NT2/D1 (cell line): ENCODE measurements around the gene SCNN1B.

ENCODE experiments used
- SUZ12 ChIP-seq: IDR thresholded peaks from 2 replicates; pipeline ENCODE4 v1.6.1; 2011; ENCODE audit not compliant: insufficient read length, insufficient read depth; ENCODE audit errors: extremely low read depth
- YY1 ChIP-seq: IDR thresholded peaks from 2 replicates; pipeline ENCODE4 v1.6.1; 2011; ENCODE audit not compliant: insufficient read length, insufficient read depth
- ZNF274 ChIP-seq: IDR thresholded peaks from 2 replicates; pipeline ENCODE4 v1.6.1; 2011; ENCODE audit warnings: mild to moderate bottlenecking, low read depth, low read length

DNA sequence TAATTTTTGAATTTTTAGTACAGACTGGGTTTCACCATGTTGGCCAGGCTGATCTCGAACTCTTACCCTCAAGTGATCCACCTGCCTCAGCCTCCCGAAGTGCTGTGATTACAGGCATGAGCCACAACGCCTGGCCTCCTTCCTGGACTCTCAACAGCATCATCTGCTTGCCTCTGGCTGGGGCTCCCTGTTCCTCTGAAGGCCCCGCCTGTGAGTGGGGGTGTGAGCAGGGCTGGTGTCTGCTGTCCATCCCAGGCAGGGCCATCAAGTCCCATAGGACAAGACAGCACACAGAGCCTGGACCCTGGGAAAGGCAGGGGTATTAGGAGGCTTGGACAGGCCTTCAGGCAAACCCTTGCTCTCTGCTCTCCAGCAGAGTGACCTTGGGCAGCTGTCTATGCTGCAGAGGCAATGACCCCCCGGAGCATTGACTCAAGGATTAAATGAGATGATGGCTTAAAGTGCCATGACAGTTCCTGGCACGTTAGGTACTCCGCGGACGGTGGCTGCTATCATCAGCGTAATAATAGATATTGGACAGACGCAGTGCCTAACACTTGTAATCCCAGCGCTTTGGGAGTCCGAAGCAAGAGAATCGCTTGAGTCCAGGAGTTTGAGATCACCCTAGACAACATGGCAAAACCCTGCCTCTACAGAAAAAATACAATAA, 19.2 kb downstream of the SCNN1B start:
- no peak for TF ChIP-seq YY1
- no peak for TF ChIP-seq SUZ12
- no peak for TF ChIP-seq ZNF274
